Gastroesophageal sphincter (tissue), 3 donors: Measurements from ENCODE around the gene BATF.

Source experiments
- EP300 ChIP-seq: sonication (generic); formaldehyde crosslinking; IDR thresholded peaks from one replicate; pipeline ENCODE4 v1.6.1; 2017; ENCODE audit warnings: antibody characterized with exemption, mild to moderate bottlenecking
- TF ChIP-seq, protein P1 (sequence below), 4 experiments: fragments of 200-600 bp in 2 of 4; fragments of 450-650 bp in 2 of 4; sonication (generic) in 1 of 4; IDR thresholded peaks; one replicate each; pipeline ENCODE4 v1.5.1; 2017 to 2019; ENCODE audit warnings: antibody characterized with exemption in 4 of 4, mild to moderate bottlenecking in 2 of 4, moderate library complexity in 2 of 4

DNA sequence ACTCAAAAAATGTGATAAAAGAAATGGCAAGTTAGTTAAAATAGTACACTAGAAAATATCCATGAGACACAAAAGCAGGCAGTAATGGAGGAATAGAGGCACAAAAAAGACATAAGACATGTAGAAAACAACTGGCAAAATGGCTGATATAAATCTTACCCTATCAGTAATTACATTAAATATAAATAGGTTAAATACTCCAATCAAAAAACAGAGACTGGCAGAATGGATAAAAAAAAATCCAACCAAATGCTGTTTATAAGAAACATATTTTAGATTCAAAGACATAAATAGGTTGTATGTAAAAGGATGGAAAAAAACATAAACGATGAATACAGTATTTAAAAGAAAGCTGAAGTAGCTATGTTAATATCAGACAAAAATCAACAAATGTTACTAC is 15.3 kb upstream of the BATF start:
- TF ChIP-seq EP300 = no peak
- TF ChIP-seq, protein P1, sequence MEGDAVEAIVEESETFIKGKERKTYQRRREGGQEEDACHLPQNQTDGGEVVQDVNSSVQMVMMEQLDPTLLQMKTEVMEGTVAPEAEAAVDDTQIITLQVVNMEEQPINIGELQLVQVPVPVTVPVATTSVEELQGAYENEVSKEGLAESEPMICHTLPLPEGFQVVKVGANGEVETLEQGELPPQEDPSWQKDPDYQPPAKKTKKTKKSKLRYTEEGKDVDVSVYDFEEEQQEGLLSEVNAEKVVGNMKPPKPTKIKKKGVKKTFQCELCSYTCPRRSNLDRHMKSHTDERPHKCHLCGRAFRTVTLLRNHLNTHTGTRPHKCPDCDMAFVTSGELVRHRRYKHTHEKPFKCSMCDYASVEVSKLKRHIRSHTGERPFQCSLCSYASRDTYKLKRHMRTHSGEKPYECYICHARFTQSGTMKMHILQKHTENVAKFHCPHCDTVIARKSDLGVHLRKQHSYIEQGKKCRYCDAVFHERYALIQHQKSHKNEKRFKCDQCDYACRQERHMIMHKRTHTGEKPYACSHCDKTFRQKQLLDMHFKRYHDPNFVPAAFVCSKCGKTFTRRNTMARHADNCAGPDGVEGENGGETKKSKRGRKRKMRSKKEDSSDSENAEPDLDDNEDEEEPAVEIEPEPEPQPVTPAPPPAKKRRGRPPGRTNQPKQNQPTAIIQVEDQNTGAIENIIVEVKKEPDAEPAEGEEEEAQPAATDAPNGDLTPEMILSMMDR (IDR thresholded peaks at IDR 0.05) = no peak
